Dermis blood vessel endothelial cell (primary cell): Measurements from ENCODE around the gene STEAP3. TPM values are rescaled to one million over a fixed set of nuclear protein-coding genes. Genes with fewer than 3 reads are reported as not detected.
A peak's percentile ranks its signal among the peaks of the same experiment; 100 is the strongest.
"Not testable (repeated sequence)": the region's sequence is repeated elsewhere in the genome, so short reads cannot be mapped to it uniquely, and the experiment has no call there.

ENCODE experiments used
- DNase-seq: peaks from one replicate; pipeline ENCODE4 v3.0.0; 2010
- total RNA-seq: library from RNA; depleted of rRNA; stranded (reverse); fragments of >200 nt; gene quantifications from 2 replicates; pipeline ENCODE4 v1.2.3, GENCODE V29; 2014

The STEAP3 gene
- total RNA-seq, 1 donor from 2014 or later, result 3.9 TPM

DNA sequence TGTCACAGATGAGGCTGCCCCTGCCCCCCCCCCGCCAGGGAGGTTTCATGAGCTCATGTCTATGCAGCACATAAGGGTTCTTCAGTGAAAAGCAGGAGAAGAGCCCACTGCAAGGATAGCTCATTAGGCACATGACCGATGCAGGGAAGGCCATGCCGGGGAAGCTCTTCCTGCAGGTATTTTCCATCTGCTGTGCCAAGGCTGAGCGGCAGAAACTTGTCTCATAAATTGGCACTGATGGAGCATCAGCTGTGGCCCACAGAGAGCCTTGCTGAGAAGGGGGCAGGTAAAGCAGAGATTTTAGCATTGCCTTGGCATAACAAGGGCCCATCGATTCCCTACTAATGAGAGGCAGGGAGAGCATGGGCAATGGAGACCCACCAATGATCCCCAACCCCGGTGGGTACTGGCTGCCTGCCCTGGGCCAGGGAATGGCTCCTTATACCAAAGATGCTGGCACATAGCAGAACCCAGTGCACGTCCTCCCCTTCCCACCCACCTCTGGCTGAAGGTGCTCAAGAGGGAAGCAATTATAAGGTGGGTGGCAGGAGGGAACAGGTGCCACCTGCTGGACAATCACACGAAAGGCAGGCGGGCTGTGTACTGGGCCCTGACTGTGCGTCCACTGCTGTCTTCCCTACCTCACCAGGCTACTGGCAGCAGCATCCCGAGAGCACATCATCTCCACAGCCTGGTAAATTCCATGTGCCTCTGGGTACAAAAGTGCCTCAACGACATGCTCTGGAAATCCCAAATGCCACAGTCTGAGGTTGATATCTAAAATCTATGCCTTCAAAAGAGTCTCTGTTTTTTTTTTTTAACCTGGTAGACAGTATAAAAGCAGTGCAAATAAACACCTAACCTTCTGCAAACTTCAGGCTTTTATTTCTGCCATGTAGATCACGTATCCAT, 41.4 kb downstream of the STEAP3 start:
- DNase-seq, result peak; percentile 78

- no peak for DNase-seq
Observed at GRCh38 chr2:119265693-119266066, 42.0 kb downstream of the STEAP3 start.

- DNase-seq, result no peak
Observed at GRCh38 chr2:119266091-119266589, 42.5 kb downstream of the STEAP3 start.

DNA sequence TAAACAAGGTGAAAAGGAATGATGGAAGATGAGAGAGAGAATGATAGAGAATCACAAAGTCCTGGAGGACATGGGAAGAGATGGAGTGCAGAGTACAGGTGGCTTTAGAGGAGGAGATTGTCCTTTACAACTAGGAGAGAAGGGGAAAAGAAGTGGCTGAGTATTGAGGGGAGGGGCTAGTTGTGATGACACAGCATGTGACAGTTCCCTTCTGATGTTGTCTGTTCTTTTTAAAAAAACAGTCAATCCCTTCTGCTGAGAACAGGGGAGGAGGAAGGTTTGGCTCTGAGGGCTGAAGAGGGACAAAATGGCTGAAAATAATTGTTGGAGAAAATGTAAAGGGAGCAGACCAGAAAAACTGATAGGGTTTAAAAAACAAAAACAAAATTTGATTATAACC, 44.0 kb downstream of the STEAP3 start:
- no peak for DNase-seq

DNA sequence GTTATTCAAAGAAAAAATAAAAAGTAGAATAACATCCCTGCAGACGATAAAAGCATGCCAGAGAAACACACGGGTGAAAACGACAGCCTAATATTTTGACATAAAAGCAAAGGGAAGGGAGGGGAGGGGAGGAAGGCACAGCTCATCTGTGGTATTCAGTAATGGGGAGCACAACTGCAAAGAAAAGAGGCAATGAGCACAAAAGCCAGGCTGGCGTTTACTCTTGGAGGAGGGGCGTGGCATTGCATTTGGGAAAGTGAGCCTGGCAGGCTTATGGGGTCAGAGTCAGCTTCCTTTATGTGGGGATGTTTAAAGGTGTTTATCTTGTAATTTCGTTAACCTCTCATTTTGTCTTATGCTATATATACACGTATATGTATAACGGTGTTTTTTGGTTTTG, 53.2 kb downstream of the STEAP3 start:
- no peak for DNase-seq

DNA sequence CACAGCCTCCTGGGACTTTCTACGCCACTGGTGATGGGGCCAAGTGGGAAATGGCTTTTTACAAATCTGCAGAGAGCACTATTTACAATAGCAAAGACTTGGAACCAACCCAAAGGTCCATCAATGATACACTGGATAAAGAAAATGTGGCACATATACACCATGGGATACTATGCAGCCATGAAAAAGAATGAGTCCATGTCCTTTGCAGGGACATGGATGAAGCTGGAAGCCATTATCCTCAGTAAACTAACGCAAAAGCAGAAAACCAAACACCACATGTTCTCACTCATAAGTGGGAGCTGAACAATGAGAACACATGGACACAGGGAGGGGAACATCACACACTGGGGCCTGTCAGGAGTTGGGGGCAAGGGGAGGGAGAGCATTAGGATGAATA, 54.8 kb downstream of the STEAP3 start:
- not testable (repeated sequence) for DNase-seq

DNA sequence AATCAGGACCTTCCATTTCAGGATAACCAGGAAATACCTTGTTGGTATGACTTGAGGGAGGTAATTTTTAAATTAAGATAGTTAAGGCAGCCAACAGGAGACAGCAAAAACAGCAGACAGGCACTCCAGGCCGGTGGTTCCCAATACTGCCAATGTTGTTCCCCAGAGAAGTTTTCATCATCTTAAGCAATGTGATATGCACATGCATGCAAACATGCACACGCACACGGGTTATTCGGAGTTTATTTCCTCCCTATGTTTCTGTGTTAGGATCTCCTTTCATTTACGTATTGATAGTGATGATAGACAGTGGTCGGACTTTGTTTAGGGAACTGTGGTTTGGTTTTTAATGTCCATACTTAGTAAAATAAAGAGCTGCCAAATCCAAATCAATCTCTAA, 55.3 kb downstream of the STEAP3 start:
- no peak for DNase-seq

DNA sequence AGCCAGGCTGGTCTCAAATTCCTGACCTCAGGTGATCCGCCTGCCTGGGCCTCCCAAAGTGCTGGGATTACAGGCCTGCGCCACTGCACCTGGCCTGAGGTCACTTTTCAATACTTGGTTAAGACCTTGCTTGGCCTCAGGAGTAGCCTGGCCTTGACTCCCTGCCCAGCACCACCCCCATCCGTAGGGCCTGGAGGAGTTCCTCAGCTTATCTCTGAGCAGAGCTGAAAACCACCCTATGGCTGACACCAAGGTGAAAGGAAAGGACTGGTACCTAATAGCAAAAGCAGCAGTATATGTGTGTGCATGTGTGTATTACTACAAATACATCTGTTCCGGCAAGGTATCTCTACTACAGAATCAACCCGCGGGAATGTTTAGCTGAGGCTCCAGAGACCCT, 56.0 kb downstream of the STEAP3 start:
- no peak for DNase-seq

DNA sequence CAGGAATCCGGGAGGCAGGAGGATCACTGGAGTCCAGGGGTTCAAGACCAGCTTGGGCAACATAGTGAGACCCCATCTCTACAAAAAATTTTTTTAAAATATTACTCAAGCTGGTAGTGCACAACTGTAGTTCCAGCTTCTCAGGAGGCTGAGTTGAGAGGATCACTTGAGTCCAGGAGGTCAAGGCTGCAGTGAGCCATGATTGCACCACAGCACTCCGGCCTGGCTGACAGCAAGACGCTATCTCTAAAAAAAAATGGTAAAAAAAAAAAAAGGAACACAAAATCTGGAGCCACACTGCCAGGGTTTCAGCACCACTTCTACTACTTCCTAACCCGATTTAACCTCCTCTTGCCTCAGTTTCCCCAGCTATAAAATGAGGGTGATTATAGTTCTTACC, 57.0 kb downstream of the STEAP3 start:
- no peak for DNase-seq

- no peak for DNase-seq
Observed at GRCh38 chr2:119282146-119282995, 58.7 kb downstream of the STEAP3 start.

DNA sequence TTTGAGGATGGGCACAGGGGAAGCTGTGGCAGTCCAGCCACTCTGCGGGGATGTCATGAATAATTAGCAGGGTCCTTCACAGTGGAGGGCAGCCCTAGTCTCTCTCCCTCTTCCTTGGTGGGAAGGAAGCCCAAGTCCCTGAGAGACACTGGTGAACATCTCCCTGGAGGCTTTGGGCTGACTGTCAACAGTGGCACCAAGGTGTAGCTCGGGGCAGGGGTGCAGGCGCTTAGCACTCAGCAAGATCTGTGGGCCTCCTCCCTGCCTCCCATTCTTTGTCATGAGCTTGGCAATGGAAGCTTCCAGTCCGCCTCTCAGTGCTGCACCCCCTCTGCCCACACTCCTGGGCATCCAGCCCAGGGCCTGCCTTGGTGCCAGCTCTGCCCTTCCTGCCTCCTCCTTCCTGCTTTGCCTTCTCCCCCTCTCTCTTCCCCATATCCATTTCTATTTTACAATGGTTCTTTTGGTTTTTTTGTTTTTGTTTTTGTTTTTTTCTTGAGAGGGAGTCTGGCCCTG, 59.4 kb downstream of the STEAP3 start:
- no peak for DNase-seq

- DNase-seq, result no peak
Observed at GRCh38 chr2:119283873-119284331, 60.3 kb downstream of the STEAP3 start.

DNA sequence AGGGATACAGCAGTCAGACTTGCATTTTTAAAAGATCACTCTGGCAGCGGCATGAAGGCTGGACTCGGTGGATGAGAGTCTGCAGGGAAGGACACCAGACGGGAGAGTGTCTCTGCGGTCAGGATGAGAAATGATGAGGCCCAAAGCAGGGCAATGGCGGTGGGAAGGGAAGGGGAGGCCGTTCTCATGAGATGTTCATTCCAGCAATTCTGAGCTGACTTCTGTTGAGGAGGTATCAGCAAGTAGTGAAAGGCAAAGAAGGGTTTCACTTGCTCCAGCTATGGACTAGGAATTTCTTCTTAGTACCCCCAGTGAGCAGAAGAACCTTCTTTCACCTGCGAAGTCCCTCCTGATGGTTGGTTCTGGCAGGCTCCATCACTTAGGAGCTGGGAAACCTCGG, 63.0 kb downstream of the STEAP3 start:
- no peak for DNase-seq

DNA sequence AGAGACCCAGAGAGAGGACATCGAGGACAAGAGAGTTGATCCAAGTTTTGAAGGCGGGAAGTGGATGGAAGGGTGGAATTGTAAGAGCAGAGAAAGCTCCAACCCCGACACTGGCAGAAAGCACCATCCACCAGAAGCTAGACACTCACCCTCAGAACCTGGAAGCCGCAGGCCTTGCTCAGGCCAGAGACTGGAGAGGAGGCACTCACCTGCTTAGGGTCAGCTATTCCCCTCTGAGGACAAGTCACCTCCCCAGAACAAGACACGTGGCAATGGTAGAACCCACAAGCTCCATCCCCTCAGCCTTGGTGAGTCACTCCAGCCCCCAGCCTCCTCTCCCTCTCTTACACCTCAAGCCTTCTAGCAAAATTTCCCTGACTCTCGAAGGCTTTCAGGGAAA, 64.9 kb downstream of the STEAP3 start:
- DNase-seq, result no peak

GRCh38 chr2:119289093-119289492, 65.5 kb downstream of the STEAP3 start:
- no peak for DNase-seq

DNA sequence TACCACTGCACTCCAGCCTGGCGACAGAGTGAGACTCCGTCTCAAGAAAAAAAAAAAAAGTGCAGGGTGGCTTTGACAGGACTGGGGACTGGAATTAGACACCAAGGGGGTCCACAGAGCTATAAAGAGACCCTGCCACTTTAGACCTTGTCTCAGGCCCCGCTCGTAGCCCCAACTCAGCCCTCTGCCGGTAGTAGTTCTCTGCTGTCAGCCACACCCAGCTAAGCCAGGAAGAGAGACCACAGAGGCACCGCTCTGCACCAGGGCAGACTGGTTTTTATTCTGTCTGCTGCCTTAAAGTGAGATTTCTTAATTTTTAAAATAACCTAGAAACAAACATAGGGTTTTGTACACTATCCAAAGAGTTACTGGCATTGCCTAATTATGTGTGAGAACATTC, 66.0 kb downstream of the STEAP3 start:
- DNase-seq, result no peak

DNA sequence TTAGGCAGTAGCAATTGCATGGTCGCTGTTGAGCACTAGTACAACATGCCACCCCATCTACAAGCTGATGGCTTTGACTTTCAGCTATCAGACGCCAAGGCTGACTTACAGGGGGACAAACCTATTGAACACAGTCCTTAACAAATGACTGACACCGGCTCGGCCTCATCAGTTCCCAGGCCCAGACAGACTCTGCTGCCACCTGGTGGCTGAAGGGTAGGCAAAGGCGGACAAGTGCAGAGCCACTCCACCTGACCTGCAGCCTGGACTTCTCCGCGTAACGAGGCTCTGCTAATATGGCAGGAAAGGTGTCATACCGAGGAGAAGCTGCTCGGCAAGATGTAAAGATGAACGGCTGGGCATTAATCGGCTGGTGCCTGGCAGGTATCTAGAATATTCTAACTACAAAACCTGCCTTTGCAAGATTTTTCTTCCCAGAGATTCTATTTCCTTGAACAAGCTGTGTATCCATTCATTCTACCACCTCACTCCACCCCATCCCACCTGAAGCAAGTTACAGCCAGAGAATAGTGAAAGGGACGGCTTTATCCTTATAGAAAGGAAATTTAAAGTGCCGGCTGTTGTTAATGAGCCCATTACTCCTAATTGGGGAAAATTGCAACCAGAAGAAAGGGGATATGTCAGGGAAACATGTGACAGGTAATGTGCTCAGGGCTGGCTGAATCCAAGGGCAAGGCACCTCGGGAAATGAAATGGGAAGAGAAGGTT, 67.4 kb downstream of the STEAP3 start:
- DNase-seq, result peak; percentile 77

- DNase-seq, result no peak
Observed at GRCh38 chr2:119291588-119292167, 68.0 kb downstream of the STEAP3 start.

GRCh38 chr2:119292226-119292625, 68.6 kb downstream of the STEAP3 start:
- peak; percentile 36 for DNase-seq

- DNase-seq, result peak; percentile 12
Observed at GRCh38 chr2:119293254-119293653, 69.6 kb downstream of the STEAP3 start.

GRCh38 chr2:119293900-119294299, 70.3 kb downstream of the STEAP3 start:
- no peak for DNase-seq

DNA sequence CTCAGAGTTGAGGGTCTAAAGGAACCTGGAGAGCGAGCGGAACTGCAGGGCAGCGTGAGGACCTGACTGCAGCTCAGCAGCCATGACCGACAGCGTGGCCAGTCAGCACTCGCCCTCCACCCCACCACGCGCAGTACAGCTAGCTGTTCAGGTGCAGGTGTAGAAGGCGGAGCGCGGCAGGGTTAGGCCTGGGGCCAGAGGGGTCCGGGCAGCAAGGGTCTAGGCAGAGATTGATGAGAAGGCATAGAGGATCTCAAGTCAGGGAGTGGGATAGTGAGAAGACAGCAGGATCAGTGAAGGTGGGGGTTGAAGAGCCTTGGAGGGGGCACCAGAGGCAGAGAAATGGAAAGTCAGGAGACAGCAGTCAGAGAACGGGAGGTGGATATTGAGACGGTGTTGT, 71.0 kb downstream of the STEAP3 start:
- no peak for DNase-seq
